ENCODE results near the gene PPP2R5E.

The PPP2R5E gene

DNA sequence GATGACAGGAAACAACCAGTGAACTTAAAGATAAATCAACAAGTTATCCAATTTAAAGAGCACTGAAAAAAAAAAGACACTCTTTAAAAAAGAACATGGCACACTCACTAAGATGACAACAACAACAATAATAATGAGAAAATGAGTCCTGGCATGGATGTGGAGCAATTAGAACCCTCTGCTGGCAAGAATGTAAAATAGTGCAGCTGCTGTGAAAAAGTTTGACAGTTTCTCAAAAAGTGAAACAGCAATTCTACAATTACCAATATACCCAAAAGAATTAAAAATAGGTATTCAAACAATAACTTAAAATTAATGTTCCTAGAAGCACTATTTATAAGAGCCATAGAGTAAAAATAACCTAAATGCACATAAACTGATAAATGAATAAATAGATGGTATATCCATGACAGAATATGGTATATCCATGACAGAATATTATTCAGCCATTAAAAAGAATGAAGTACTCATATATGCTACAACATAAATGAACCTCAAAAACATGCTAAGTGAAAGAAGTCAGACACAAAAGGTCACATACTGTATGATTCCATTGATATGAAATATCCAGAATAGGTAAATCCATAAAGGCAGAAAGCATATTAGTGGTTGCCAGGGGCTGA, 175.3 kb downstream of the PPP2R5E start:
- no peak for DNase-seq

DNA sequence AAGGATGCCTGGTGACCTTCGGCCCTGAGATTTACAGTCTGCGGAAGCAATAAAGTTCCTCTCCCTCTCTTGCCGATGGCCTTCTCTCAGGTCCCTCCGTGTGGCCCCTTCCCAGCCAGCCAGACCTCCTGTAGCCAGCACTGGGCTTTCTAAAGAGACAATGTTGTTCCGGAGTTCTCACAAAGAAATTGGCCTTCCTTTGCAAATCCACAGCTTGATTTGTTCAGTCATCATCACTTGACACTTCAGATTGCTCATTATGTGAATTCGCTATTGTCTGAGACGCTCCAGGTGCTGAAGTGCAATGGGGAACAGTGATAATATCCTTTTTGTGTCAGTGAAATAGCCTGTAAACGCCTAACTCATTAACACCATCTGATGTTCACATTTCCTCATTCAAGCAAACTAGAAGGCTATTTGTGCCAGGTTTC, 180.8 kb downstream of the PPP2R5E start:
- no peak for DNase-seq

DNA sequence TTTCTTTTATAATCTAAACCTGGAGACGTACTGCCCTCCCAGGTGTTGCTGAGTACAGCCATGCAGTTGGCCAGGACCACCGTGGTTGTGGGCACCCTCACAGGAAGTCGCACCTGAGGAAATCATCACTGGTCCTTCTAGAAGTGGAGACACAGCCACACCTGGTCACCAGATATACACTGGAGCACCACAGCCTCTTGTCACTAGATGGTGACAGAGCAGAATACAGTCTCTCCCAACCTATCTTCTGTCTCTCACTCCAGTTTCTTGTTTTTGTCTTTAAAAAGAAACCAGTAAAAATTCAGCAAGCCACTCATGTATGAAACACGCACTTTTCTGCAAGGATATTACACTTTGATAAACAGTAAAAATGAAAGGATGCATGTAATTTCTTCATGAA, 181.4 kb downstream of the PPP2R5E start:
- no peak for DNase-seq

DNA sequence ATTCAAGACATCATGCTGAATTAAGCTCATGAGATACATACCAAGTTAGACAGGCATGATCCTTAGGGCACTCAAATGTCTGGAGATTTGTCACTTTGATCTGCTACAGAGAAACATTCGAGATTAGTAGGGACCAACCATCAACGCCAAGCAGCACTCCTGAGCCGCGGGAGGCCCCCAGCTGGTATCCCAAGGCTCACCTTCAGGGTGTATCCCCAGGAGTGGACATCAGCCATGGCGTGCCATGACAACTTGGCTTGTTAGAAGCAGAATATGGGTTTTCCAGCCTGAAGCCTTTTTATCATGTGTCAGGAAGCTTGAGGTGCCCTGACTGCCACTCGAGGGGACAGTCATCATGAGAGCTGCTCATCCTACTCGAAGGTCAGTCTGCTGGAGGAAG, 185.3 kb downstream of the PPP2R5E start:
- DNase-seq, result no peak

DNA sequence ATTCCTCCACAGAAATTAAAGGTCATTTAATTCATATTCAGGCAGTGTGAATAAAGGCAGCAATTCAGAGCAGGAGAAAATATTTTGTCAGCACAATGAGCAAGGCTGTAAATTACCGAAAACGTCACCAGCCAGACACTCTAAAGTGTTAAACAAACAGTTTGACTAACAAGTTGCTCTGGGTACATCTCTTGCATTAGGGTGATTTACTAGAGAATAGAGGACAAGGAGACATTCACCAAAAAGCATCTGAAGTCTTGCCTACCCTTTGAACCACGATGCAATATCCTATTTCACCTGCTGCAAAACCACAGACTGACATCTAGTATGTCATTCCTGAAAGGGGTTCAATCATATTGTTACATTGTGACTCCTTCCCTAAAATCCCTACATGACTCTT, 197.4 kb downstream of the PPP2R5E start:
- no peak for DNase-seq

DNA sequence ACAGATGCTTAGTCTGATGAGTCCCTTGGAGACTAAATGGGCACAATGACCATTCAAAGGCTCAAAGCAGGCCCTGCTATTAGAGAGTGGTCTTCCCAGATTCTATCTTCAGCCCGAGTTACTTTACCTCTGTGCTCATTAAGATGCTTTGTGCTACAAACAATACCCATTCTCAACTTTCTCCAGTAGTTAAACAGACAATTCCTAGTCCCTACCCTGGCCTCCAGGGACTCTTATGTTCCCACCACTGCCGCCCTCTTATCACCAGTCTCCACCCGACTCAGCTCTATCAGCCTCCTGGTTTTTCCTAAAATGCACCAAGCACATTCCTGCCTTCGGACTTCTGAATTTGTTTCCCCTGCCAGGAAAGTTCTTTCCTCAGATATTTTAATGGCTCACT, 198.8 kb downstream of the PPP2R5E start:
- DNase-seq, result no peak

DNA sequence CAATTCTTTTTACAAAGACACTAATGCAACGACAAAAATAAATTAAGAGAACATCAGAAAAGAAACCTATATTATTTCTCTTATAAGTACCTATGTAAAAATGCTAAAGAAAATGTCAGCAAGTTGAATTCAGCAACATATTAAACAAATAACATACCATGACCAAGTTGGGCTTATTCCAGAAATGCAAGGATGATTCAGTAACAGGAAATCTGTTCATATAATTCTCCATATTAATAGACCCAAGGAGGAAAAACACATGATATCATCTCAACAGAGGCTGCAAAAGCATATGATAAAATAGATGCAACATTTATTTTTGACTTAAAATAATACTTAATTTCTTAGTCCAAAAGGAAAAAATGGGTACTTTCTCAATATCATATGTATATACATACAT, 199.3 kb downstream of the PPP2R5E start:
- no peak for DNase-seq

DNA sequence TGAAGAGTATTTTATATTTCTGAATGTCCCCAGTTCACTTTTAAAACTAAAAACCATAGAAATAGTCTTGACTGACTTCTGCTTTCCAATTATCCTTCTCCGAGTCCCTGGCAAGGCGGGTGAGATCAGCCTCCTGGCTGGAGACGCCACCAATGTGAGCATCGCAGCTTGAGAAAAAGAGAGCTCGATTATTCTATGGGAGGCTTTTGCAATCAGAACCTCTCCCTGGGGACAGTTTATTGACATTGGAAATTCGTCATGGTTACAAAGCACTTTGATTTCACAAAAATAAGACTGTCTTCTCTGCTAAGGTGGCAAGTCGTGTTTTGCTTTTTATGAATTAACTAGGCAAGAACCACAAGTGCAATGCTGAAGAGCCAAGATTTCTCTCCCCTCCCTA, 200.8 kb downstream of the PPP2R5E start:
- no peak for DNase-seq

DNA sequence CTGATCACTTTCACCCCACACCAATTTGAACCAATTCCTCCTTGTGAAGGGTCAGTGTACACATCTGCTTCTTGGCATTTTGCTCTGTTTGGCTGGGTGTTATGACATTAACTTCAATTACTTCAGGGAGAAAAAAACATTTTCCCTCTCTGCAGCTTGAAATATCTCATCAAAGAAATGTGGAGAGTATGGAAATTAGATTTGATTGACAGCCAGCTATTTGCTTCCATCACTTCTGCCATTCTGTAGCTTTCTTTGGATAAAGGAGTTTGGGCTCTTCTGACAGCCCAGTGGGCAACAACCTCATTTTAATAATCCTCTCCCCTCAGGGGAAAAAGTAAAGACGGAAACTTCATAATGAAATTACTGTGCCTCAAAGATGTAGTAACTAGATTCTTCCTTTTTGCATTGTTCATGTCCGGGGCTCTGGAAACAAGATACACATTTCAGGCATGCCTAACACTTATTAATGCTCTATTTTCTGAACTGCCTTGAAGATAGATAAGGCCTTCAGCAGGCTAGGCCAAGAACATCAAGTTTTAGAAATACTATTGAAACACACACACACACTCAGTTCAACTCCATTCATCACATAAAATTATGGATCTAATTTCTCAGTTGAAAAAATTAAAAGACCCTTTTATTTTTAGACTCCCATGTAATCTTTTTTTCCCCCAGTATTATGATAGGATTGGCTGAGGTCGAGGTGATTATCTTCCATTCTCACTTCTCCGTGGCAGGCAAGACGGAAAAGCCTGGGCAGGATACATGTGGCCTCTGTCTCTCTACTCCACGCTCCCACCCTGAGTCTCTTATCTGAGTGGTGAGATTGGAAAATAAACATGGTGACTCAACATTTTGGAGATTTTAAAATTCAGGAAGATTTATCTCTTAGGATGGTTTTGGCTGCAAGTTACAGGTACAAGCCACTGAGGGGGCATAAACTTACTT, 214.1 kb downstream of the PPP2R5E start:
- no peak for DNase-seq

DNA sequence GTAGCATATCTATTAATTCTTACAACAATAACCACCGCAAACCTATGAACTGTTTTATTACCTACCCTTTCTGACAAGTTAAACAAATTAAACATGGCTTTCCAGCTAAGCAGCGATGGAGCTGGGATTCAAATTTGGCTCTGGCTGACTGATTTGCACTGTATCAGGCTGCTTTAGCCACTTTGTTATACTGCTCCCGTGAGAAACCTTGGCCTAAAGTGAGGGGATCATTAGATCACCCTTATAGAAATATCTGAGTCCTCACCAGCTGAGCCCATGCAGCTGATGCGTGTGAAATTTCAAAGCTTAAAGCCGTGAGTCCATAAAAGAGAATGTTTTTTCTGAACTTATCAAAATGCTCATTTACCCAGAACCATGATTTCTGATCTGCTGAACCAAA, 216.3 kb downstream of the PPP2R5E start:
- DNase-seq, result no peak

DNA sequence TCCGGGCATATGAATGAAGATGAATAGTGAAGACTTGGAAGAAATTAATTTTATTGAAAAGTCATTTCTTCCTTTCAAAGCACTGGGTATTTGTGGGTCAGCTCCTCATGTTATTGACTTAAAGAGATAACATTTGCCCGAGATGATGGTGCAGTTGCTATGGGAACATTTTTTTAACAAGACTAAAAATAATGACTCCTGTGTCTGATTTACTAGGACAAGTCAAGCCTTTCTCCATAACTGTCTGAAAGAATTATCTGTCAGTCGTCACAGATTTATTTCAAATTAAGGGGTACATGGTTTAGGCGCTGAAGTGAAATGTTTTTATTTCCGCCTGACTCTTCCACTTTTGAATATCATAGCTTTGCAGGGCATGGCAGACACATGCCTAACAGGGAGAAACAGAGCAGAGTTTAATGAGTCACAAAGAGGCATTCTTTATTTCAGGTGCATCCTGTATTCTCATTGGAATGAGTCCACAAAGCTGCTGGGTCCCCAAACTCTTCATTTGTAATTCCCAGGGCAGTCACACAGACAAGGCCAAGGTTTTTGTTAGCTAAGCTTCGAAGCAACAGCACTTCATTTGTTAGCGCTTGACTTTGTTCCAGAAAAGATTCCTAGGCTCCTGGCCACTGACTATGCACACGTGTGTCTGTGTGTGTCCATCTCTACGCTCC, 220.1 kb downstream of the PPP2R5E start:
- no peak for DNase-seq

DNA sequence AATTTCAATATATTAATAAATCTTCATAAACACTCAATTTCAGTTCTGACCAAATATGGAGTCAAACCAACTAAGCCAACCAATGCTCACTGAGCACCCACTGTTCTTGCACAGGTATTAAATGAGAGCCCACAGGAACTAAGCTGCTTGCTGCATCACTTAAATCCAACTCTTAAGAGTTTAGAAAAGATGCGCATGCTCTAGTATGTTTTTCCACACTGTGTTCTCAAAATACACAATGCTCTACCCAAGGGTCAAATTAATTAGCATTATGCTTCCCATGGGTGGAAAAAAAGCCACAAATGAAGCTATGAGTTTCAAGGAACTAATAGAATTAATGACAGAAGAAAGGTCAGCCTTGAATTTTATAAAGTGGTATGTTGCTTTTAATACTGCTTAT, 220.7 kb downstream of the PPP2R5E start:
- DNase-seq, result no peak
